SK-N-SH (cell line): ENCODE data around the gene CDK4. TPM values are rescaled to one million over a fixed set of nuclear protein-coding genes. Genes with fewer than 3 reads are reported as not detected.

Experiments used
- CTCF ChIA-PET: fragments of 300-600, 350-600 bp; formaldehyde crosslinking; extraction: SDS; loops from one replicate; lab custom pipeline; 2021; lab: Yijun Ruan, JAX
- POLR2A ChIA-PET: fragments of 350-600 bp; sonication (Branson Sonifier 250); formaldehyde crosslinking; extraction: SDS; loops from one replicate; lab custom pipeline; 2020; ENCODE audit warnings: antibody characterized with exemption, inconsistent platforms; lab: Yijun Ruan, JAX
- DNase-seq: peaks from one replicate; pipeline ENCODE4 v3.0.0; 2012
- H2AFZ ChIP-seq: fragments of 200-600 bp; sonication (generic); 2 replicates; pipeline ENCODE4 v1.8.1; 2016; ENCODE audit warnings: antibody characterized with exemption, mild to moderate bottlenecking, low read depth
- H3F3A ChIP-seq: fragments of 200-600 bp; sonication (generic); replicated peaks from 2 replicates; pipeline ENCODE3; 2016; ENCODE audit warnings: antibody characterized with exemption, mild to moderate bottlenecking; ENCODE audit not compliant: insufficient read depth
- H3K27ac ChIP-seq, 2 experiments: fragments of 200-500 bp in 1 of 2; fragments of 200-600 bp in 1 of 2; sonication (Bioruptor generic) in 1 of 2; sonication (generic), shearing (Covaris generic) in 1 of 2; 2 replicates each; pipeline versions ENCODE4 v1.5.1 to v1.6.1; 2014 to 2016; ENCODE audit warnings: low read depth in 2 of 2, inconsistent platforms in 1 of 2, low read length in 1 of 2, mild to moderate bottlenecking in 1 of 2, mixed read lengths in 1 of 2
- H3K27me3 ChIP-seq: fragments of 200-600 bp; sonication (generic), shearing (Covaris generic); 2 replicates; pipeline ENCODE4 v1.6.1; 2016; ENCODE audit warnings: mixed run types; ENCODE audit not compliant: insufficient read depth
- H3K36me3 ChIP-seq, 2 experiments: fragments of 200-500 bp in 1 of 2; fragments of 200-600 bp in 1 of 2; sonication (Bioruptor generic) in 1 of 2; sonication (generic) in 1 of 2; replicated peaks in 1 of 2; 2 replicates each; pipeline versions ENCODE3 to v1.5.1; 2014 to 2016; ENCODE audit warnings: low read length in 1 of 2, mild to moderate bottlenecking in 1 of 2; ENCODE audit not compliant: insufficient read depth in 2 of 2, control insufficient read depth in 1 of 2
- H3K4me1 ChIP-seq, 2 experiments: fragments of 200-500 bp in 1 of 2; fragments of 200-600 bp in 1 of 2; sonication (Bioruptor generic) in 1 of 2; sonication (generic), shearing (Covaris generic) in 1 of 2; 2 replicates each; pipeline versions ENCODE4 v1.5.1 to v1.6.1; 2014 to 2016; ENCODE audit warnings: low read depth in 1 of 2, low read length in 1 of 2, mixed run types in 1 of 2; ENCODE audit not compliant: insufficient read depth in 2 of 2, control insufficient read depth in 1 of 2
- H3K4me2 ChIP-seq: fragments of 200-600 bp; sonication (generic), shearing (Covaris generic); 2 replicates; pipeline ENCODE4 v1.6.1; 2017; ENCODE audit warnings: mixed run types
- H3K4me3 ChIP-seq, 2 experiments: fragments of 200-500 bp in 1 of 2; fragments of 200-600 bp in 1 of 2; sonication (Bioruptor generic) in 1 of 2; sonication (generic), shearing (Covaris generic) in 1 of 2; 2 replicates each; pipeline versions ENCODE4 v1.5.1 to v1.8.1; 2014 to 2016; ENCODE audit warnings: low read depth in 2 of 2, inconsistent platforms in 1 of 2, low read length in 1 of 2, mild to moderate bottlenecking in 1 of 2, mixed read lengths in 1 of 2, moderate library complexity in 1 of 2
- H3K79me2 ChIP-seq: fragments of 200-600 bp; sonication (generic); 2 replicates; pipeline ENCODE4 v1.8.1; 2017; ENCODE audit warnings: mild to moderate bottlenecking; ENCODE audit not compliant: insufficient read depth
- H3K9ac ChIP-seq: fragments of 200-600 bp; sonication (generic); 2 replicates; pipeline ENCODE4 v1.6.1; 2017; ENCODE audit warnings: mixed run types
- H3K9me2 ChIP-seq: fragments of 200-600 bp; sonication (generic); 2 replicates; pipeline ENCODE4 v1.6.1; 2017; ENCODE audit warnings: mixed run types
- H3K9me3 ChIP-seq: fragments of 200-600 bp; sonication (generic); 2 replicates; pipeline ENCODE4 v1.6.1; 2017; ENCODE audit warnings: mixed run types, mild to moderate bottlenecking, moderate library complexity
- H4K20me1 ChIP-seq: fragments of 200-600 bp; sonication (generic); 2 replicates; pipeline ENCODE4 v1.6.1; 2017; ENCODE audit warnings: mild to moderate bottlenecking, mixed run types; ENCODE audit not compliant: insufficient read depth
- ELF1 ChIP-seq: IDR thresholded peaks from 2 replicates; pipeline ENCODE4 v1.4.0; 2012
- FOSL2 ChIP-seq: IDR thresholded peaks from 2 replicates; pipeline ENCODE4 v1.4.0; 2012; ENCODE audit warnings: low read depth, mild to moderate bottlenecking, moderate library complexity, borderline replicate concordance
- MEF2A ChIP-seq: IDR thresholded peaks from 2 replicates; pipeline ENCODE4 v1.4.0; 2012; ENCODE audit warnings: low read depth, borderline replicate concordance
- NRF1 ChIP-seq: IDR thresholded peaks from 2 replicates; pipeline ENCODE4 v1.6.1; 2012; ENCODE audit warnings: low read depth, mild to moderate bottlenecking, low read length
- POLR2AphosphoS5 ChIP-seq: IDR thresholded peaks from 2 replicates; pipeline ENCODE4 v1.6.1; 2012; ENCODE audit warnings: low read depth, low read length
- RAD21 ChIP-seq: IDR thresholded peaks from 2 replicates; pipeline ENCODE4 v1.6.1; 2012; ENCODE audit warnings: mild to moderate bottlenecking, low read length
- RCOR1 ChIP-seq: fragments of 150-350 bp; IDR thresholded peaks from 2 replicates; pipeline ENCODE4 v1.6.1; 2017; ENCODE audit warnings: antibody characterized with exemption, low read length
- TAF1 ChIP-seq: IDR thresholded peaks from 2 replicates; pipeline ENCODE4 v1.6.1; 2012; ENCODE audit warnings: low read depth, mild to moderate bottlenecking, low read length, moderate library complexity, borderline replicate concordance
- TCF12 ChIP-seq: IDR thresholded peaks from 2 replicates; pipeline ENCODE4 v1.4.0; 2012
- TEAD4 ChIP-seq: IDR thresholded peaks from 2 replicates; pipeline ENCODE4 v1.4.0; 2012; ENCODE audit warnings: mild to moderate bottlenecking, borderline replicate concordance; ENCODE audit not compliant: insufficient read depth
- USF2 ChIP-seq: fragments of 150-350 bp; IDR thresholded peaks from 2 replicates; pipeline ENCODE4 v1.6.1; 2017; ENCODE audit warnings: antibody characterized with exemption, low read length, low read depth, borderline replicate concordance
- ZBTB33 ChIP-seq: IDR thresholded peaks from 2 replicates; pipeline ENCODE4 v1.4.0; 2012; ENCODE audit warnings: low read depth, borderline replicate concordance
- WGBS: methylation state at CpG from one replicate; pipeline ENCODE4 v1.1.6; 2017; ENCODE audit warnings: low lambda C conversion rate; 5-methylcytosine and 5-hydroxymethylcytosine counted together
- polyA plus RNA-seq, 3 experiments: library from polyadenylated mRNA; depleted of rRNA; stranded (reverse); fragments of >200 nt; gene quantifications; 2 replicates each; pipeline ENCODE4 v1.2.3, GENCODE V29; 2012
- TF ChIP-seq, protein P1 (sequence below): IDR thresholded peaks from 2 replicates; pipeline ENCODE4; 2012
- TF ChIP-seq, protein P2 (sequence below): IDR thresholded peaks from 2 replicates; pipeline ENCODE4 v1.6.1; 2012; ENCODE audit warnings: mild to moderate bottlenecking, low read depth, low read length, moderate library complexity

CDK4 gene
- polyA plus RNA-seq, 1 of the 3 experiments (the other 2 are of a cell fraction): 324 TPM

GRCh38 chr12:57762463-57762862 lies 10.4 kb upstream of the CDK4 start:
- Histone ChIP-seq H3K9me2 (no peaks in the 10 kb centered on the region), H3K79me2 (no peaks in the 10 kb centered on the region), H3K9ac (no peak overlapping the region), H3K4me1 (peaks cover 0 to 24% of the 10 kb centered on the region in 2 experiments; a peak in 1 of 4 replicates), H3K36me3 (peaks cover 3 to 20% of the 10 kb centered on the region in 2 experiments), H3K27me3 (no peaks in the 10 kb centered on the region; the same call in 1 of the 2 replicates), H2AFZ (no peak overlapping the region), H3K27ac (no peak overlapping the region), H3K4me3 (no peak overlapping the region), H4K20me1 (peaks cover 7% of the 10 kb centered on the region), H3K4me2 (no peak overlapping the region), H3F3A (peaks cover 11% of the 10 kb centered on the region), H3K9me3 (no peaks in the 10 kb centered on the region)
- no peak for DNase-seq
- POLR2A ChIA-PET: no interaction called here
- TF ChIP-seq MEF2A: no peak
- no peak for TF ChIP-seq ELF1
- no peak for TF ChIP-seq ZBTB33
- TF ChIP-seq, protein P1, sequence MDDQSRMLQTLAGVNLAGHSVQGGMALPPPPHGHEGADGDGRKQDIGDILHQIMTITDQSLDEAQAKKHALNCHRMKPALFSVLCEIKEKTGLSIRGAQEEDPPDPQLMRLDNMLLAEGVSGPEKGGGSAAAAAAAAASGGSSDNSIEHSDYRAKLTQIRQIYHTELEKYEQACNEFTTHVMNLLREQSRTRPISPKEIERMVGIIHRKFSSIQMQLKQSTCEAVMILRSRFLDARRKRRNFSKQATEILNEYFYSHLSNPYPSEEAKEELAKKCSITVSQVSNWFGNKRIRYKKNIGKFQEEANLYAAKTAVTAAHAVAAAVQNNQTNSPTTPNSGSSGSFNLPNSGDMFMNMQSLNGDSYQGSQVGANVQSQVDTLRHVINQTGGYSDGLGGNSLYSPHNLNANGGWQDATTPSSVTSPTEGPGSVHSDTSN: no peak
- TF ChIP-seq TAF1: no peak
- TF ChIP-seq FOSL2: no peak
- TF ChIP-seq, protein P2, sequence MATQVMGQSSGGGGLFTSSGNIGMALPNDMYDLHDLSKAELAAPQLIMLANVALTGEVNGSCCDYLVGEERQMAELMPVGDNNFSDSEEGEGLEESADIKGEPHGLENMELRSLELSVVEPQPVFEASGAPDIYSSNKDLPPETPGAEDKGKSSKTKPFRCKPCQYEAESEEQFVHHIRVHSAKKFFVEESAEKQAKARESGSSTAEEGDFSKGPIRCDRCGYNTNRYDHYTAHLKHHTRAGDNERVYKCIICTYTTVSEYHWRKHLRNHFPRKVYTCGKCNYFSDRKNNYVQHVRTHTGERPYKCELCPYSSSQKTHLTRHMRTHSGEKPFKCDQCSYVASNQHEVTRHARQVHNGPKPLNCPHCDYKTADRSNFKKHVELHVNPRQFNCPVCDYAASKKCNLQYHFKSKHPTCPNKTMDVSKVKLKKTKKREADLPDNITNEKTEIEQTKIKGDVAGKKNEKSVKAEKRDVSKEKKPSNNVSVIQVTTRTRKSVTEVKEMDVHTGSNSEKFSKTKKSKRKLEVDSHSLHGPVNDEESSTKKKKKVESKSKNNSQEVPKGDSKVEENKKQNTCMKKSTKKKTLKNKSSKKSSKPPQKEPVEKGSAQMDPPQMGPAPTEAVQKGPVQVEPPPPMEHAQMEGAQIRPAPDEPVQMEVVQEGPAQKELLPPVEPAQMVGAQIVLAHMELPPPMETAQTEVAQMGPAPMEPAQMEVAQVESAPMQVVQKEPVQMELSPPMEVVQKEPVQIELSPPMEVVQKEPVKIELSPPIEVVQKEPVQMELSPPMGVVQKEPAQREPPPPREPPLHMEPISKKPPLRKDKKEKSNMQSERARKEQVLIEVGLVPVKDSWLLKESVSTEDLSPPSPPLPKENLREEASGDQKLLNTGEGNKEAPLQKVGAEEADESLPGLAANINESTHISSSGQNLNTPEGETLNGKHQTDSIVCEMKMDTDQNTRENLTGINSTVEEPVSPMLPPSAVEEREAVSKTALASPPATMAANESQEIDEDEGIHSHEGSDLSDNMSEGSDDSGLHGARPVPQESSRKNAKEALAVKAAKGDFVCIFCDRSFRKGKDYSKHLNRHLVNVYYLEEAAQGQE: no peak
- TF ChIP-seq RCOR1: no peak
- TF ChIP-seq POLR2AphosphoS5: no peak
- no peak for TF ChIP-seq TCF12
- no peak for TF ChIP-seq NRF1
- TF ChIP-seq USF2: no peak
- TF ChIP-seq RAD21: no peak
- TF ChIP-seq TEAD4: no peak
- CTCF ChIA-PET: interaction anchor here (1.5 kb wide), 1 partner anchor 21 kb away, joined by 4 read pairs; the partner anchor contains the start of gene TSFM
- WGBS: 82% methylated on average over 2 of the region's 2 CpGs
